ENCODE data around the gene CDH13. TPM values are rescaled to one million over a fixed set of nuclear protein-coding genes. Genes with fewer than 3 reads are reported as not detected.
A peak's percentile ranks its signal among the peaks of the same experiment; 100 is the strongest.

The CDH13 gene
- total RNA-seq, 1 experiment from 2014 or later: 36.5 TPM

DNA sequence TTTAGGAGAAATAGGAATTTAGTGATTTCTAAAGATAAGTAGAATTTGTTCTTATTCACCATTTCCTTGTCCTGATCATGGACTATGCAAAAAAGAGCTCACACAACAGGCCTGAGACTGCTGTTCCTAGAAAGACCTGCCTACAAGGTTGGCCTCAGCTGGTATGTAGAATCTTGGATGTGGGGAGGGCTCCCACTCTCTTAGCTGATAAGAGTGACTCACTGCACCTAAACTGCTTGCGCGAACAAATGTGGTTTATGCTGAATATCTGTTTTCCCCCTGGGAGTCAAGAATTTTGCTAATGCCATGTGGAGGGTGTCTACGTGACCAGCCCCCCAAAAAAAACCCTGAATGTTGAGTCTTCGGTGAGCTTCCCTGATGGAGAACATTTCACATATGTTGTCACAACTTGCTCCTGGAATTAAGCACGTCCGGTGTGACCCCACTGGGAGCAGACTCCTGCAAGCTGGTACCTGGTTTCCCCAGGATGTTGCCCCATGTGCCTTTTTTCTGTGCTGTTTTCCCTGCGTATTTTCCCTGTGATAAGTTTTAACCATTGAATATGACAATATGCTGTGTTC lies 1112.2 kb downstream of the CDH13 start:
- DNase-seq (ENCODE audit: low read depth): peak; percentile 43

- no peak for DNase-seq (ENCODE audit: low read depth)
Measured at GRCh38 chr16:83742124-83742899, 1115.5 kb downstream of the CDH13 start.

GRCh38 chr16:83743241-83743640 lies 1116.5 kb downstream of the CDH13 start:
- no peak for DNase-seq (ENCODE audit: low read depth)

DNA sequence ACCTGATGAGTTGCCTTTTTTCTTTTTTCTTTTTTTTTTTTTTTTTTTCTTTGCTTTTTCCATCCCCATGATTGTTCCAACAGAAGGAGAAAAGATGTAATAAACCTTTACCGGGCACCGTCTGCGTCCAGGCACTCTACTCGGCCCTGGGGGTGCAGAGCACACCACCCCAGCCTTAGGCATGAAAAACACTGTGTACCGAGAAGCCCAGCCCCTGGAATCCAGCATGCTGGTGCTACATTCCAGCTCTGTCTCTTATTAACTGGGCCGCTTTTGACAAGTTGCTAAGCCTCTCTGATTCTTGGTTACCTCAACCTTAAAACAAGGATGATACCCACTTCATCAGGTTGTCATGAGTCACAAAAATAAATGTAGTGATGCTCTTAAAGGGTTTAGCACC lies 1117.0 kb downstream of the CDH13 start:
- no peak for DNase-seq (ENCODE audit: low read depth)

GRCh38 chr16:83744441-83744981 lies 1117.7 kb downstream of the CDH13 start:
- DNase-seq (ENCODE audit: low read depth): peak; percentile 28

DNA sequence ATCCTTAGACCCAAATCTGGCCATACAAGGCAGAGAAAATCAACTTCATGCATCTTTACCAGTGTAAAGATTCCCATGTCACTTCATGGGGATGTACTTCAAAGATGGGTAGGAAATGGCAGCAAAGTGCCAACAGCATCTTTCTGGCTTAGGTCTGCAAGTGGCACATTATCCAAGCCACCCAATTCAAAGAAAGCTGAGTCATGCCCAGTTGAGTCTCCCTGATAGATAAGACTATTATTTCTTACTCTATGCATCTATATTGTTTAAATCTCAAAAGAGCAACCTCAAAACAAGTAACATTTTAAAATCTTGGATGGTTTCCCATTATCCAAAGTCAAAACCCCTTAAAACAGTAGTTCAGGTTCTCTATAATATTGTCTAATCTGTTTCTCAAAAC lies 1119.8 kb downstream of the CDH13 start:
- DNase-seq (ENCODE audit: low read depth): no peak

GRCh38 chr16:83747936-83748335 lies 1121.2 kb downstream of the CDH13 start:
- no peak for DNase-seq (ENCODE audit: low read depth)

GRCh38 chr16:83755391-83755790 lies 1128.6 kb downstream of the CDH13 start:
- no peak for DNase-seq (ENCODE audit: low read depth)

- no peak for DNase-seq (ENCODE audit: low read depth)
Measured at GRCh38 chr16:83762141-83762991, 1135.6 kb downstream of the CDH13 start.

GRCh38 chr16:83762992-83763358 lies 1136.2 kb downstream of the CDH13 start:
- no peak for DNase-seq (ENCODE audit: low read depth)

- DNase-seq (ENCODE audit: low read depth): no peak
Measured at GRCh38 chr16:83768986-83769385, 1142.2 kb downstream of the CDH13 start.

- no peak for DNase-seq (ENCODE audit: low read depth)
Measured at GRCh38 chr16:83769397-83770008, 1142.7 kb downstream of the CDH13 start.

DNA sequence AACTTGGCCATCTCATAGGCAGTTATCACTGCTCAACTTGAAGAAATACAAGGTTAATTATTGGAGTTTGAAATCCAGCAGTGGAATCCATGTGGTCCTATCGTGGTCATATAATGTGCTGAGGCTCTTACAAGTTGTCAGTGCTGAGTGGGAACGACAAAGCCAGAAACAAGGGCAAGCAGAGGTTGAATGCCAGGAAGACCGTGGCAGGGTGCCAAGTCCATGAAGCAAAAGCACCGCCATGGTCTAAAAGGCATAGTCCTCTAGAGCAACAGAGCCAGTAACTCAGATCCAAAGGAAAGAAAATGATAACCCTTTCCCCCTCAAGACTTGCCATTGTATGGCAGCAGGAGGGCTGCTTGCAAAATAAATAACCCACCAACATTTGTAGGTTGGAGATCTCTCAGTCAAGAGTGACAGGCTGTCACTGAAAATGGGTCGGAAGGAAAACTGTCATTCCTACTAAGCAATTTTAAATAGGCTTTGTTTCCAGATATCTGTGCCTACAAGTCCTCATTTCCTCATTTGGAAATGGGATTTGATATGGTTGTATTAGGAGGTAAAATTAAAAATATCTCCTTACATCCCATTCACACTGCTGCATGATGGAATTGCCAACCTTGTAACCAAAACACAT lies 1144.7 kb downstream of the CDH13 start:
- DNase-seq (ENCODE audit: low read depth): no peak

DNA sequence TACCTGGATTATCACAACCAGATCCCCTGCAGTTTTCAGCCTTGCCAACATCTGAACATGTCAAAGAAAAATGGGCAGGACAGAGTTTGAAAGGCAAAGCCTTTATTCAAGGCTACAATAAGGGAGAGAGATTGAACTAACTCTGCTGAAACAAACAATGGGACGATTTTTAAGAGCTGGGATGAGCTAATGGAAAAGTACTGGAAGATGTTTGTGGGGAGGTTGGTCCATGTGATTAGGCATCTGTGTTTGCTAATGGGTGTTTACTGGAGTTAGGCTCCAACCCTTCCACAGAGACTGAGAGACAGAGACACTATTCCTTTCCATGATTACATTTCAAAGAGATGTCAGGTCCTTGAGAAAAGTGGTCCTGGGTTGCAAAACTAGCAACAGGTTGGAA lies 1146.0 kb downstream of the CDH13 start:
- DNase-seq (ENCODE audit: low read depth): no peak

DNA sequence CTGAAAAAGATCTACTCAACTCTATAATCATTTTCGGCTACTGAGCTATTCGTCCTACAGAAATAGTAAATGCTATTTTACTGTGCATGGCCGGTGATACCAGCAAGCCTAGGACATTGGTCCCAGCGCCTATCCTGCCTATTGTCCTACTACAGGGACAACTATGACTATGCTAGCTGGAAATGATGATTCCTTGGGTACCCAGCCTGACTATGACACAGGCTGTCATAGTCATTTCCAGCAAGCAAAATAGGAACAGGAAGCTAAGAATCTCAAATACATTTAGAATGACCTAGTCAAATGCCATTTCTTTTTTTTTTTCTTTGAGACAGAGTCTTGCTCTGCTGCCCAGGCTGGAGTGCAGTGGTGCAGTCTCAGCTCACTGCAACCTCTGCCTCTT lies 1147.3 kb downstream of the CDH13 start:
- DNase-seq (ENCODE audit: low read depth): no peak

DNA sequence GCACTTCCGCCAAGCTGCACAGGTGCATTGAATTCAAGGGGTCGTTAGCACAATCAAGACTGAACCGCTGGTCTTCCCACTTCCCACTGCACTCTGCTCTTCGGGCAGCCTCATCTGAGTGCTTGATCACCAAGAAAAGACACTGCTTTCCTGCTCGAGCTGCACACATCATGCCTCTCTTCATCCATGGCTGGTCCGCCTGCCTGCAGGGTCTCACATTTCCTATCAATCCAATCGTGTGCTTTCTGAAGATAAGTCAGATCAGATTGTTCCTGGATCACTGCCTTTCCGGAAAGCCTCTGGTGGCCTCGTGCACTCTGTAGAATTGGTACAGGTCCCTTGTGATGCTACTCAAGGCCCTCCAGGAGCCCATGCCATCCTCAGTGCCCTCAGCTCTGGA lies 1150.2 kb downstream of the CDH13 start:
- DNase-seq (ENCODE audit: low read depth): no peak

DNA sequence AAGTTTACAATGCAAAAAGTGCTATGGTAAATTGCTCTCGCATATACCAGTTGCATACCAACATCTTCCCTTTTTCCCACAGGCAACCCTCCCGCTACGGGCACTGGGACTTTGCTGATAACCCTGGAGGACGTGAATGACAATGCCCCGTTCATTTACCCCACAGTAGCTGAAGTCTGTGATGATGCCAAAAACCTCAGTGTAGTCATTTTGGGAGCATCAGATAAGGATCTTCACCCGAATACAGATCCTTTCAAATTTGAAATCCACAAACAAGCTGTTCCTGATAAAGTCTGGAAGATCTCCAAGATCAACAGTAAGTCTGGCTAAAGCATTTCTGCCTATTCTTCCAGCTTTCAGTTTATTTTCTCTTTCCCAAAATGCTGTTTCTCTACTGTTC lies 1153.1 kb downstream of the CDH13 start:
- DNase-seq (ENCODE audit: low read depth): peak; percentile 15

DNA sequence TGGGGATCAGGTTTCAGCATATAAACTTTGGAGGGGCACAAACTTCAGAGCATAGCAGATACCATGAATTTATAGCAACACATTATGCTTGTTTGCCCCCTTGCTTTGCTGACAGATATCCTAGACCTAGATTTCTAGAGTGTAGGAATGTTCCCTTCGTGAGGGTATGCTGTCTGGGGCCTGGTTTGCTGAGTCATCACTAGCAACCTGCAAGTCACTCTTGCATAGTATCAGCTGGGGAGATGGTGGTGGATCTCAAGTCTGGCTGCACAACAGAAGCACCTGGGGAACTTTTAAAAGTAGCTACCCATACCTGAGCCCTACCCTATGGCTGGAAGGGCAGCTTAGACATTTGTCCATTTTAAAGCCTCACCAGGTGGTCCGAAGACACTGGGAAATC lies 1158.7 kb downstream of the CDH13 start:
- DNase-seq (ENCODE audit: low read depth): no peak

DNA sequence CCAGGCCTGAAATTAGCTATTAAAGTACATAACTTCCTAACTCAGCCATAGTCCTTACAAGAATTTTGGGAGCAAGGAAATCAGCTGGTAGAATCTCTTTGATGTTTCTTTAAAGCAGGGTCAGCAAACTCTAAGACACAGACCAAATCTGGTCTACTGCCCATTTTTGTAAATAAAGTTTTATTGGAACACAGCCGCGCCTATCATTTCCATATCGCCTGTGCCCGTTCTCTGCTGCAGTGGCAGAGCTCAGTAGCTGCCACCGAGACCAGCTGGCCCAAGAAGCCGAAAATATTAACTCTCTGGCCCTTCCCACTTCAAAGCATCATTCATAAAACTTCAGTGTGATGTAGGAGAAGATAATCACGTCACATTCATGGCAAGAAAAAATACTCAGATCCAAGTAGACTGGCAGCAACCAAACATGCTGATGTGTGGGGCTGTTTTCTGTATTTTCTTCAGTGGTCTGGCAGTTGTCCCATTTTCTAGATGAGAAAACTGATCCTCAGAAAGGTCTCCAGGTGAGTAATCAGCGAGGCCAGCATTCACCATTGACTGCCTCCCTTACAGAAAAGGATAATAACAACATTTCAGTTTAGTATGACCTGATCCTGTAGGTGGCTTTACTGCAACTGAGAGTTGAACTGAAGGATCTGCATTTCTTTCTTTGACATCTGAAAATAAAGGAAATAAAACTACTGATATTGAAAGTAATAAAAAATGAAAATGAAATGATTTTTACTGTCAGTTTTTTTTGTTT lies 1163.1 kb downstream of the CDH13 start:
- no peak for DNase-seq (ENCODE audit: low read depth)

DNA sequence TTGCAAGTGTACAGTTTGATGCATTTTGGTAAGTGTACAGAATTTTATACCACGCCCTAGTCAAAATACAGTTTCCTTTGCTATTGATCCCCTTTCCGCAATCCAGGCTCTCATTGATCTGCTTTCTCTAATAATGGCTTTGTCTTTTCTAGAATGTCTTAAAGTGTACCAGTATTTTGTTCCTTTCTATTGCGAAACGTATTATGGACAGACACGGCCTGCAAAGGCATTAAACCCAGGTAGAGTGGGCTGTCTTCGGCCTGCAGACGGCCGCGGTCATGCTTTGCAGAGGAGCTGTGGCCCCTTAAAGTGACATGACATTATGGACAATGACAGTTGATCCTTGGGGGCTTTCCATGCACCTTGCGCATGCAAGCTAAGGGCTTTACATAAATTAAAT lies 1165.1 kb downstream of the CDH13 start:
- DNase-seq (ENCODE audit: low read depth): no peak

DNA sequence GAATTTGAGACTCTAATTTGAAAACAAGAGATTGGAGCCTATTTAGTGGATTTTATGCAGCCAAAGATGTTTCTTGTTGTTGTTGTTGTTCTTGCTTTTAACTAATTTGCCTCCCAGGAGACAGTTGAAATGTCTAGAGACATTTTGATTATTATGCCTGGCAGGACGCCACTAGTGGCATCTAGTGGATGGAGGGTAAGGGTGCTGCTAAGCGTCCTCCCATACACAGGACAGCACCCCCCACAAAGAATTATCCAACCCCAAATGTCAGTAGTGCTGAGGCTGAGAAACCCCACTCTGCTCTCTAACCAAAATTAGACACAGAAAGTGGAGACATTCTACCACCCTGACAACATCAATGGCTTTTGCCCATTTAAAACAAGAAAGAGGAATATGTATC lies 1165.6 kb downstream of the CDH13 start:
- no peak for DNase-seq (ENCODE audit: low read depth)
